ENCODE data around the gene ACVR1C.

DNA sequence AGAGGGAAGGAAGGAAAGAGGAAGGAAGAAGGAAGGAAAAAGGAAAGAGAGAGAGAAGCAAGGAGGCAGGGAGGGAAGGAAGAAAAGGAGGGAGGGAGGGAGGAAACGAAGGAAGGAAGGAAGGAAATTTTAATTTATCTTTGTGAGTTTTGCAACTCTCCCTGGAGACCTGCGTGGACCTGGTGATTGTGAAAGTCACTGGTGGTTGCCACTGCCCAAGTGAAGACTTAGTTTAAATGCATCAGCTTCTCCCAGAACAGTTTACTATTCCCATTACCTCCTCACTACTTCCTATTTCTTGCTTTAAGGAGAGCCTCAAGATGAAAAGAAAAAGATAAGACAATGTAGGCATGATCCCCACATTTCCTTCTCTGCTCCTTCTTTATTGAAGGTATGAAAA, 68.8 kb downstream of the ACVR1C start:
- no peak for TF ChIP-seq EZH2 (IDR thresholded peaks at IDR 0.05)
- TF ChIP-seq POLR2AphosphoS5 (IDR thresholded peaks at IDR 0.05; ENCODE audit: borderline replicate concordance, low read depth, low read length), result no peak

All from SK-N-MC (cell line).